ENCODE measurements around the gene OR4C12. TPM values are rescaled to one million over a fixed set of nuclear protein-coding genes. Genes with fewer than 3 reads are reported as not detected.
"Not testable (repeated sequence)": the region's sequence is repeated elsewhere in the genome, so short reads cannot be mapped to it uniquely, and the experiment has no call there.

The OR4C12 gene
- polyA plus RNA-seq (2012; ENCODE audit: low read depth, missing spikeins), result not detected

DNA sequence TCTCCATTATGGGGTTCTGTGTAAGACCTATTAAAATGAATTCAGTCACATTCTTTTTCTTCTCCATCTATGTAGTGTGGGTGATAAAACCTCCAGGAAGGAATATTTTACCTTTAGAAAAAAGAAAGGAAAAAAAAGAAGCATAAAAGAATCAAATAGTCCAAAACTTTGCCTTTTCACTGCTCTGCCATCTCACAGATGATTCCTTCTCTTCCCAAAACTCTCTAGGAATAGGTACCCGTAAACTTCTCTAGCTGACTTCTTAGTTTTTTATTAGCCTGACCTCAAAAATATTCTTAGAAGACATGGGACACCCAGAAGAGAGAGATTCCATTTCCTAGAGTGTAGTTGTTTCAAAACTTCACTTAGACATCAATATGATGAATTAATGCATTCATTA is at the start of gene OR4C12:
Gene OR4C12 (minus strand): TSS at position 101 of the 400 bp plus-strand sequence. CDS start 34 bp downstream, at position 67.
- not testable (repeated sequence) for DNase-seq (ENCODE audit: insufficient read length, low spot score); FAIRE-seq

DNA sequence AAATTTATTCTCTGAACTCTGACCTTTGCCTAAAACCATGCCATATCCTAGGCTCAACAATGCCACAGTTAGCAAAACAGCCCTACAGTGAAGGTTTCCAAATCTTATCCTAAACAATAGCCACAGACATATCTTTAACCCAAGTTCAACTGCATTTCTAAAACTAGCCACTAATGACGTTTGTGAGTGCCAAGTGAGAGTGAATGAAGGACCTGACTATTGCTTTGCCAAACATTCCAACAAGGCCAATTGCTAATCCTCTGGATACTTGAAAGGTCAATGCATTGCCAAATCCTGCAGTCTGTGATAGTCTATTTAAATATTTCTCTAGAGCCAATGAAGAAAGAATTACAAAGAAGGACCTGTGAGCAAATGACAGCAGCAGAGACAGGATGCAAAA is 47.9 kb upstream of the OR4C12 start:
- no peak for DNase-seq (ENCODE audit: insufficient read length, low spot score)

DNA sequence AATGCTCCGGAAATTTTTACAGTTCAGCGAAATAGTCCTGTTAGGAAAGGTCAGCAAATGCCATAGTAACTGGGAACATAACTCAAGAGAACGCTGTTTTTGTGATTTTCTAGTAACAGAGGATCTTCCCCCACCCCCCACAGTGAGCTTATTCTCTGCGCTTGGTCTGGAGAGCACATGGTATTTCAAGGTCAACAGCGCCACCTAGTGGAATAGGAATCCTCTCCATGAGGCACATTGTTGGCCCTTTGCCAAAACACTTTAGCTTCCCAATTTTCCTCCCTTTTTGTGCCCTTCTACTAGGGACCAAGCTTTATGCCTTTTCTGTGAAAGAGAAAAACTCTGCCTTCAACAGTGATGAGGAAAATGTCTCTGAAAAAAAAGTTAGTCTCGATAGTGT is 13.2 kb upstream of the OR4C12 start:
- TF ChIP-seq TAF1 (IDR thresholded peaks at IDR 0.05; ENCODE audit: low read depth, low read length) (no peak), POU2F2 (IDR thresholded peaks at IDR 0.05; ENCODE audit: low read depth, low read length) (no peak), POLR2AphosphoS5 (IDR thresholded peaks at IDR 0.05; ENCODE audit: low read depth, low read length) (no peak), POLR2A (IDR thresholded peaks at IDR 0.05; ENCODE audit: low read depth, low read length) (no peak), PAX5 (IDR thresholded peaks at IDR 0.05; ENCODE audit: insufficient read depth, low read length, severe bottlenecking) (no peak), SPI1 (IDR thresholded peaks at IDR 0.05; ENCODE audit: low read depth, low read length) (no peak)
- FAIRE-seq, result no peak
- no peak for DNase-seq (ENCODE audit: insufficient read length, low spot score)

More for the DNA sequence above, 47.9 kb upstream of the OR4C12 start:
- TF ChIP-seq POU2F2 (IDR thresholded peaks at IDR 0.05; ENCODE audit: low read depth, low read length), result no peak
- no peak for TF ChIP-seq TAF1 (IDR thresholded peaks at IDR 0.05; ENCODE audit: low read depth, low read length)
- no peak for TF ChIP-seq POLR2A (IDR thresholded peaks at IDR 0.05; ENCODE audit: low read depth, low read length)
- no peak for TF ChIP-seq SPI1 (IDR thresholded peaks at IDR 0.05; ENCODE audit: low read depth, low read length)
- TF ChIP-seq POLR2AphosphoS5 (IDR thresholded peaks at IDR 0.05; ENCODE audit: low read depth, low read length), result no peak
- TF ChIP-seq PAX5 (IDR thresholded peaks at IDR 0.05; ENCODE audit: insufficient read depth, low read length, severe bottlenecking), result no peak
- no peak for FAIRE-seq

DNA sequence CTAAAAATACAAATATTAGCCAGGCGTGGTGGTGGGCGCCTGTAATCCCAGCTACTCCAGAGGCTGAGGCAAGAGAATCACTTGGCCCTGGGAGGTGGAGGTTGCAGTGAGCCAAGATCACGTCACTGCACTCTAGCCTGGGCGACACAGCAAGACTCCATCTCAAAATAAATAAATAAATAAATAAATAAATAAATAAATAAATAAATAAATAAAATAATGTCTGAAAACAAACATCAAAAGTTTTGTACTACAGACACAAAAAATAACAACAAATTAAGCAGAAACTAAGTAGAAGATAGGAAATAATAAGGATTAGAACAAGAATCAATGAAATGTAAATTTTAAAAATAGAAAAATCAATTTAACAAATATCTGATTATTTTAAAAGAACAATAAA is 8.9 kb downstream of the OR4C12 start:
- not testable (repeated sequence) for FAIRE-seq; DNase-seq (ENCODE audit: insufficient read length, low spot score)

DNA sequence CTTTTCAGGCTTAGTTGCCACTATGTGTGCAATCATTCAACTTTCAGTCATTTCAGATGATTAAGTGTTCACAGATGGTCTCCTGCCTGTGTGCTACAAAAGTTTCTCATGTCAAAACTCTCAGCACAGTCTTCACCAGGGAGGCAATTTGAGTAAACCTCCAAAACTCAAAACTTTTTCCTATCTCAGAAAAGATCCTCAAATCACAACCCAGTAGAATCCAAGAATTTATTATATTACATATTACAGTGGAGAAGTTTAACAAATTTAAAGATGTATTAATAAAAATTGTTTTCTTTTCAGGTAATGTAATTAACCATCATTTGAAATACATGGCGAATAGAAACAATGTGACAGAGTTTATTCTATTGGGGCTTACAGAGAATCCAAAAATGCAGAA is 30.2 kb downstream of the OR4C12 start, which contains the start of gene OR4C13:
Gene OR4C13 (plus strand): TSS at position 301 of the 400 bp plus-strand sequence. CDS start 32 bp downstream, at position 333.
- DNase-seq (ENCODE audit: insufficient read length, low spot score) (no peak), FAIRE-seq (no peak)

DNA sequence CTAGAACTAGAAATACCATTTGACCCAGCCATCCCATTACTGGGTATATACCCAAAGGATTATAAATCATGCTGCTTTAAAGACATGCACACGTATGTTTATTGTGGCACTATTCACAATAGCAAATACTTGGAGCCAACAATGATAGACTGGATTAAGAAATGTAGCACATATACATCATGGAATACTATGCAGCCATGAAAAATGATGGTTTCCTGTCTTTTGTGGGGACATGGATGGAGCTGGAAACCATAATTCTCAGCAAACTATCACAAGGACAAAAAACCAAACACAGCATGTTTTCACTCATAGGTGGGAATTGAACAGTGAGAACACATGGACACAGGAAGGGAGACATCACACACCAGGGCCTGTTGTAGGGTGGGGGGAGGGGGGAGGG is 33.6 kb downstream of the OR4C12 start:
- not testable (repeated sequence) for FAIRE-seq; DNase-seq (ENCODE audit: insufficient read length, low spot score)

More for the DNA sequence above, 30.2 kb downstream of the OR4C12 start, which contains the start of gene OR4C13:
- TF ChIP-seq POLR2A (IDR thresholded peaks at IDR 0.05; ENCODE audit: low read depth, low read length), result no peak
